PFSK-1 (cell line): ENCODE data around the gene PLEKHA6.

Experiments
- FOXP2 ChIP-seq: optimal IDR thresholded peaks from 2 replicates; pipeline ENCODE3; 2011; ENCODE audit warnings: borderline replicate concordance, control low read depth, inconsistent platforms; ENCODE audit not compliant: insufficient read depth; ENCODE audit errors: extremely low read length, extremely low read depth
- POLR2AphosphoS5 ChIP-seq: IDR thresholded peaks from 2 replicates; pipeline ENCODE4 v1.6.1; 2012; ENCODE audit warnings: low read depth, mild to moderate bottlenecking, control low read depth, low read length, moderate library complexity
- REST ChIP-seq, 2 experiments: IDR thresholded peaks; 2 replicates each; pipeline versions ENCODE4 v1.6.1 to v1.8.0; 2011 to 2012; ENCODE audit warnings: low read depth in 2 of 2, low read length in 2 of 2, control low read depth in 1 of 2, inconsistent platforms in 1 of 2, mild to moderate bottlenecking in 1 of 2, moderate library complexity in 1 of 2; ENCODE audit not compliant: insufficient read depth in 1 of 2
- SIN3A ChIP-seq: IDR thresholded peaks from 2 replicates; pipeline ENCODE4 v1.6.1; 2012; ENCODE audit warnings: mild to moderate bottlenecking, low read length, moderate library complexity, borderline replicate concordance; ENCODE audit not compliant: insufficient read depth
- TAF1 ChIP-seq: IDR thresholded peaks from 2 replicates; pipeline ENCODE4 v1.6.1; 2012; ENCODE audit warnings: low read length, control low read depth, borderline replicate concordance; ENCODE audit not compliant: insufficient read depth

- no peak for TF ChIP-seq POLR2AphosphoS5
- no peak for TF ChIP-seq TAF1
- no peak for TF ChIP-seq REST (IDR thresholded peaks at IDR 0.05; ENCODE audit: insufficient read depth in 1 of 2, low read depth in 2 of 2, low read length in 2 of 2)
- TF ChIP-seq FOXP2: no peak
- no peak for TF ChIP-seq SIN3A
Measured at GRCh38 chr1:204359131-204359473, 627 bp downstream of the PLEKHA6 start.
